ENCODE results near the gene USP10.

USP10 gene

GRCh38 chr16:84699712-84700445 is at the start of gene USP10:
TSS of gene USP10 (plus strand) at chr16:84700000. CDS start at chr16:84700091, 91 bp downstream.
- in situ Hi-C loops (cut with HindIII; ENCODE audit: low sequenced_read_pairs): loop anchor here (5.0 kb wide), 1 partner anchor 38 kb away; no protein-coding TSS in a partner anchor

- in situ Hi-C loops (cut with HindIII; ENCODE audit: low sequenced_read_pairs): no loop called here
Observed at GRCh38 chr16:84650062-84650991, 49.5 kb upstream of the USP10 start.

GRCh38 chr16:84652566-84652965 is 47.2 kb upstream of the USP10 start:
- in situ Hi-C loops (cut with HindIII; ENCODE audit: low sequenced_read_pairs): no loop called here

GRCh38 chr16:84654238-84654637 is 45.6 kb upstream of the USP10 start:
- in situ Hi-C loops (cut with HindIII; ENCODE audit: low sequenced_read_pairs): no loop called here

- in situ Hi-C loops (cut with HindIII; ENCODE audit: low sequenced_read_pairs): no loop called here
Observed at GRCh38 chr16:84654998-84655397, 44.8 kb upstream of the USP10 start.

- in situ Hi-C loops (cut with HindIII; ENCODE audit: low sequenced_read_pairs): no loop called here
Observed at GRCh38 chr16:84656649-84657048, 43.2 kb upstream of the USP10 start.

- in situ Hi-C loops (cut with HindIII; ENCODE audit: low sequenced_read_pairs): no loop called here
Observed at GRCh38 chr16:84657229-84657837, 42.5 kb upstream of the USP10 start.

- in situ Hi-C loops (cut with HindIII; ENCODE audit: low sequenced_read_pairs): no loop called here
Observed at GRCh38 chr16:84658690-84659089, 41.1 kb upstream of the USP10 start.

GRCh38 chr16:84659656-84660300 is 40.0 kb upstream of the USP10 start:
- in situ Hi-C loops (cut with HindIII; ENCODE audit: low sequenced_read_pairs): loop anchor here (5.0 kb wide), 1 partner anchor 43 kb away; no protein-coding TSS in a partner anchor

GRCh38 chr16:84660973-84661372 is 38.8 kb upstream of the USP10 start:
- in situ Hi-C loops (cut with HindIII; ENCODE audit: low sequenced_read_pairs): loop anchor here (5.0 kb wide), 1 partner anchor 41 kb away; no protein-coding TSS in a partner anchor

- in situ Hi-C loops (cut with HindIII; ENCODE audit: low sequenced_read_pairs): loop anchor here (5.0 kb wide), 1 partner anchor 41 kb away; no protein-coding TSS in a partner anchor
Observed at GRCh38 chr16:84661418-84662060, 38.3 kb upstream of the USP10 start.

- in situ Hi-C loops (cut with HindIII; ENCODE audit: low sequenced_read_pairs): loop anchor here (5.0 kb wide), 1 partner anchor 40 kb away; no protein-coding TSS in a partner anchor
Observed at GRCh38 chr16:84662471-84662870, 37.3 kb upstream of the USP10 start.

- in situ Hi-C loops (cut with HindIII; ENCODE audit: low sequenced_read_pairs): loop anchor here (5.0 kb wide), 1 partner anchor 39 kb away; no protein-coding TSS in a partner anchor
Observed at GRCh38 chr16:84663433-84664101, 36.2 kb upstream of the USP10 start.

- in situ Hi-C loops (cut with HindIII; ENCODE audit: low sequenced_read_pairs): no loop called here
Observed at GRCh38 chr16:84665359-84665758, 34.4 kb upstream of the USP10 start.

- in situ Hi-C loops (cut with HindIII; ENCODE audit: low sequenced_read_pairs): no loop called here
Observed at GRCh38 chr16:84665843-84666242, 34.0 kb upstream of the USP10 start.

GRCh38 chr16:84667600-84668309 is 32.0 kb upstream of the USP10 start:
- in situ Hi-C loops (cut with HindIII; ENCODE audit: low sequenced_read_pairs): no loop called here

GRCh38 chr16:84670063-84670462 is 29.7 kb upstream of the USP10 start:
- in situ Hi-C loops (cut with HindIII; ENCODE audit: low sequenced_read_pairs): no loop called here

GRCh38 chr16:84672276-84673202 is 27.3 kb upstream of the USP10 start:
- in situ Hi-C loops (cut with HindIII; ENCODE audit: low sequenced_read_pairs): no loop called here
